CD8-positive, alpha-beta memory T cell (primary cell): ENCODE measurements around the gene ENDOV. TPM values are rescaled to one million over a fixed set of nuclear protein-coding genes. Genes with fewer than 3 reads are reported as not detected.

Experiments used
- CTCF ChIA-PET: fragments of 350-600 bp; sonication (Branson Sonifier 250); formaldehyde crosslinking; loops from one replicate; lab custom pipeline; 2021; ENCODE audit warnings: antibody characterized with exemption; lab: Charles Lee
- POLR2A ChIA-PET: fragments of 350-600 bp; sonication (Branson Sonifier 250); formaldehyde crosslinking; loops from one replicate; lab custom pipeline; 2021; ENCODE audit warnings: antibody characterized with exemption; lab: Charles Lee
- DNase-seq, 5 donors: peaks; one replicate each; pipeline versions ENCODE4 v3.0.0 to v3.0.0-alpha.2; 2020 to 2022; ENCODE audit warnings: mixed read lengths in 1 of 5
- H3K27ac ChIP-seq: one replicate; pipeline ENCODE4 v1.7.0; 2013; ENCODE audit warnings: low read depth, mild to moderate bottlenecking, low read length, moderate library complexity
- H3K27me3 ChIP-seq: 2 replicates; pipeline ENCODE4 v1.7.0; 2013; ENCODE audit warnings: low read length, mild to moderate bottlenecking; ENCODE audit not compliant: insufficient read depth, poor library complexity, severe bottlenecking
- H3K36me3 ChIP-seq: 2 replicates; pipeline ENCODE4 v1.7.0; 2013; ENCODE audit warnings: mild to moderate bottlenecking, low read length, moderate library complexity; ENCODE audit not compliant: insufficient read depth
- H3K4me1 ChIP-seq: 2 replicates; pipeline ENCODE4 v1.7.0; 2013; ENCODE audit warnings: mild to moderate bottlenecking, low read length, moderate library complexity; ENCODE audit not compliant: insufficient read depth
- H3K4me3 ChIP-seq: 2 replicates; pipeline ENCODE4 v1.7.0; 2013; ENCODE audit warnings: mild to moderate bottlenecking, low read length
- H3K9me3 ChIP-seq: 2 replicates; pipeline ENCODE4 v1.7.0; 2013; ENCODE audit warnings: mild to moderate bottlenecking, low read length
- H3K27ac Mint-ChIP-seq, 8 donors: one replicate each; pipeline ENCODE4 v1.8.0; 2020 to 2021; ENCODE audit warnings: mixed read lengths in 8 of 8, mild to moderate bottlenecking in 6 of 8, inconsistent platforms in 3 of 8, moderate library complexity in 3 of 8
- H3K27me3 Mint-ChIP-seq, 2 donors: one replicate each; pipeline ENCODE4 v1.8.0; 2020 to 2021; ENCODE audit warnings: mixed read lengths in 2 of 2, mild to moderate bottlenecking in 1 of 2, moderate library complexity in 1 of 2
- H3K36me3 Mint-ChIP-seq, 3 donors: one replicate each; pipeline ENCODE4 v1.8.0; 2020 to 2021; ENCODE audit warnings: mixed read lengths in 3 of 3, inconsistent platforms in 1 of 3, mild to moderate bottlenecking in 1 of 3
- H3K4me1 Mint-ChIP-seq, 3 donors: one replicate each; pipeline ENCODE4 v1.8.0; 2020 to 2021; ENCODE audit warnings: mixed read lengths in 3 of 3, inconsistent platforms in 1 of 3, mild to moderate bottlenecking in 1 of 3
- H3K4me3 Mint-ChIP-seq, 7 donors: one replicate each; pipeline ENCODE4 v1.8.0; 2020 to 2021; ENCODE audit warnings: mixed read lengths in 7 of 7, mild to moderate bottlenecking in 6 of 7, moderate library complexity in 4 of 7, inconsistent platforms in 2 of 7
- H3K9me3 Mint-ChIP-seq, 5 donors: one replicate each; pipeline ENCODE4 v1.8.0; 2020 to 2022; ENCODE audit warnings: mixed read lengths in 5 of 5, mild to moderate bottlenecking in 3 of 5, moderate library complexity in 2 of 5, inconsistent platforms in 1 of 5
- polyA plus RNA-seq: library from polyadenylated mRNA; unstranded; fragments of 300-500 nt; fragmentation: Illumina TruSeq; gene quantifications from one replicate; pipeline ENCODE4 v1.2.3, GENCODE V29; 2021
- total RNA-seq, 2 experiments: library from RNA; stranded (reverse); gene quantifications; one replicate each; pipeline ENCODE4 v1.2.3, GENCODE V29; 2021

Gene ENDOV
- total and polyA plus RNA-seq, 3 experiments from 2014 or later = 8.5 to 16.8 (median 12.4) TPM

- Histone ChIP-seq H3K27ac (no peak overlapping the region), H3K9me3 (no peaks in the 10 kb centered on the region), H3K36me3 (peaks cover 95% of the 10 kb centered on the region), H3K4me3 (no peak overlapping the region), H3K27me3 (no peaks in the 10 kb centered on the region), H3K4me1 (no peaks in the 10 kb centered on the region)
- peak overlapping the region in 1 of 7 donors; percentile 63 for H3K4me3 Mint-ChIP-seq
- no peaks in the 10 kb centered on the region for H3K27me3 Mint-ChIP-seq
- peak overlapping the region in 4 of 8 donors; percentile 17 to 47 (median 34) for H3K27ac Mint-ChIP-seq
- DNase-seq = no peak
- peaks cover 0 to 5% (median 0%) of the 10 kb centered on the region in 3 donors for H3K4me1 Mint-ChIP-seq
- no peaks in the 10 kb centered on the region for H3K9me3 Mint-ChIP-seq
- ChIA-PET CTCF (no interaction called here), POLR2A (no interaction called here)
- peaks cover 1 to 97% (median 31%) of the 10 kb centered on the region in 3 donors for H3K36me3 Mint-ChIP-seq
Observed at GRCh38 chr17:80389011-80389995, 25.7 kb upstream of the ENDOV start.

- H3K36me3 ChIP-seq = peaks cover 62% of the 10 kb centered on the region
- Mint-ChIP-seq H3K27ac (peak overlapping the region in 2 of 8 donors; percentile 33 to 51), H3K4me3 (peak overlapping the region in 1 of 7 donors; percentile 70), H3K4me1 (peaks cover 6 to 10% (median 7%) of the 10 kb centered on the region in 3 donors), H3K36me3 (peaks cover 0 to 75% (median 20%) of the 10 kb centered on the region in 3 donors), H3K9me3 (no peaks in the 10 kb centered on the region), H3K27me3 (peaks cover 0 to 3% of the 10 kb centered on the region in 2 donors)
- DNase-seq = no peak
- no peak overlapping the region for H3K4me3 ChIP-seq
- CTCF ChIA-PET = no interaction called here
- H3K27ac ChIP-seq = no peak overlapping the region
- H3K27me3 ChIP-seq = no peaks in the 10 kb centered on the region
- no peaks in the 10 kb centered on the region for H3K9me3 ChIP-seq
- H3K4me1 ChIP-seq = no peaks in the 10 kb centered on the region
- POLR2A ChIA-PET = no interaction called here
Observed at GRCh38 chr17:80393241-80393890, 21.6 kb upstream of the ENDOV start.

DNA sequence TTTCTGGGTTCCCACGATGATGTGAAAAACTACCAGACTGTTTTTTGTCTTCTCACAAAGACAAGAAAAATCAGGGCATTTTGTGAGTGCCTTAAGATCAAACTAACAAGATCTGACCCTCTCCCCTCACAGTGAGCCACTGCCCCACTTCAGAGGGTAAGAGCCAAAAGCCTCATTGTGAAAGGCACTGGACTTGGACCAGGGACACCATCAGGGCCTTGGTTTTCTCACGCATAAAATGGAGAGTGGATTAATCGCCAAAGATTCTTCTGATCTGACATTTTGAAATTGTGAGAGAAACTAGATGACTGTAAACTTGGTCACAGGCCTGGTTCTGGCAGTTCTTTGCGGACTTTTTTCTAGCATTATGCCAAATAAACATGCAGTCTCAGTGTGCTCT lies 21.0 kb upstream of the ENDOV start:
- no peak for DNase-seq
- Histone ChIP-seq H3K36me3 (peaks cover 56% of the 10 kb centered on the region), H3K4me3 (no peak overlapping the region), H3K27ac (no peak overlapping the region), H3K4me1 (no peaks in the 10 kb centered on the region), H3K27me3 (no peaks in the 10 kb centered on the region), H3K9me3 (no peaks in the 10 kb centered on the region)
- H3K27me3 Mint-ChIP-seq = peaks cover 0 to 3% of the 10 kb centered on the region in 2 donors
- H3K36me3 Mint-ChIP-seq = peaks cover 0 to 69% (median 20%) of the 10 kb centered on the region in 3 donors
- no peaks in the 10 kb centered on the region for H3K9me3 Mint-ChIP-seq
- H3K27ac Mint-ChIP-seq = peak overlapping the region in 2 of 8 donors; percentile 33 to 63
- ChIA-PET CTCF (no interaction called here), POLR2A (no interaction called here)
- peak overlapping the region in 1 of 7 donors; percentile 32 for H3K4me3 Mint-ChIP-seq
- H3K4me1 Mint-ChIP-seq = peaks cover 6 to 10% (median 7%) of the 10 kb centered on the region in 3 donors

DNA sequence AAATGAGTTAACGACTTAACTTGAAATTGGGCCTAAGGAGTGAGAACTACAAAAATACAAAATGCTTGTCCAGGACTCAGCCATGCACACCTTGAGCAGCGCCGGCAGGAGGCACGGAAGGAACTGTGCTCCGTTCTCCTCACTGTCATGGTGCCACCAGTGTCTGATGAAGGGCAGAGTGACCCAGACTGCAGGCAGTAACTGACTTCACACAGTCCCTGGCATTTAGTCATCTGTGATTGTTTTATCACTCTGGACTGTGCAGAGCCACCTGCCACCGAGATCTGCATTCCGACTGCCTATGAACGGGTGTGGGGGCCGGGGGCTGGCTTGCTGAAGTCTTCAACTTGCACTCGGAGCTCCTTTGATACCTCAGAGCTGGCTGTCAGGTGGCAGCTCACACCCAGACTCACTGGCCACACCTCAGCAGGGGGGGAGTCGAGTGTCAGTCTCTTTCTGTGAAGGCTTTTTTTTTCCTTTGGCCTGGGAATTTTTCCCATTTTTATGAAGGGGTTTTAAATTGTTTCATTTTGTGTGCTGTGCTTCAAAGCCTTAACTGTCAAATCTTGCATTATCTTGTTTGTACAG lies 20.2 kb upstream of the ENDOV start:
- H3K9me3 ChIP-seq = no peaks in the 10 kb centered on the region
- H3K4me1 Mint-ChIP-seq = peaks cover 5 to 10% (median 6%) of the 10 kb centered on the region in 3 donors
- no peak overlapping the region for H3K27ac ChIP-seq
- H3K9me3 Mint-ChIP-seq = no peaks in the 10 kb centered on the region
- no peak overlapping the region for H3K4me3 ChIP-seq
- H3K36me3 Mint-ChIP-seq = peaks cover 0 to 62% (median 16%) of the 10 kb centered on the region in 3 donors
- peaks cover 0 to 3% of the 10 kb centered on the region in 2 donors for H3K27me3 Mint-ChIP-seq
- no peak overlapping the region for H3K4me3 Mint-ChIP-seq
- H3K27me3 ChIP-seq = no peaks in the 10 kb centered on the region
- H3K27ac Mint-ChIP-seq = peak overlapping the region in 3 of 8 donors; percentile 20 to 87 (median 33)
- H3K36me3 ChIP-seq = peaks cover 48% of the 10 kb centered on the region
- no peak for DNase-seq
- CTCF ChIA-PET = interaction anchor here (1.2 kb wide), 1 partner anchor 198 kb away, joined by 3 read pairs; no protein-coding TSS in a partner anchor
- POLR2A ChIA-PET = interaction anchor here (0.7 kb wide), 1 partner anchor 199 kb away, joined by 3 read pairs; no protein-coding TSS in a partner anchor
- no peaks in the 10 kb centered on the region for H3K4me1 ChIP-seq

DNA sequence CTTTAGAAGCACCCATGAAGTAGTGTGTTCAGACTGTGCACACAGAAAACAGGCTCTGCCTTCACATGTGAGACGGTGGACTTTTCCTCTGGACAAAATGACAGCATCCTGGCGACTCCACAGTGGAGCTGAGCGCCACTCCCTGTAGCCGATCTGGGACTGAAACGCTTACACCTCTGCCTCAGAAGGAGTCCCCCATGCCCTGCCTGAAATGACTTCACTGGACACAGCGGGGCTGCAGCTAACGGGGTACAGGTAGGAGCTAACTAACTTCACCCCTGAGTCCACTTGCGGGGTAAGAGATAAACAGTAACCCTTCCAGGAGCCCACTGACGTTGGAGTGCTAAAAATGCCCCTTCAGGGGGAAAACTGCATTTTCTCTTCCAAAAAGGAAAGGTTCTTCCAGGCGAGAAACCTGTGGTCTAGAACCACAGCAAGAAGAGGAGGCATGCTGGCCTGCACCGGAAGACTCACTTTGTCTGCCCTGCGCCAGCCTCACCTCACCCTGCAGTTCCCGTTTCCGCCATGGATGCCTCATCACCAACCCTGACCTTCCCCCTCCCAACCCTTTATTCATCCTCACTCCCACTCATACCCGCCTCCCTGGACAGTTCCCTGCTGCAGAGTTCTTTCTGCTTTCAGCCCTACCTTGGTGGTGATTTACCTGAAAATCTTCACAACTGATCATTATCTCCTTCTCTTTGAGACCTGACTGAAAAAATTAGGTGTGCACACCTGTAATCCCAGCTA lies 19.4 kb upstream of the ENDOV start:
- ChIA-PET POLR2A (interaction anchor here (0.7 kb wide), 1 partner anchor 200 kb away, joined by 3 read pairs; no protein-coding TSS in a partner anchor), CTCF (interaction anchor here (1.2 kb wide), 1 partner anchor 199 kb away, joined by 3 read pairs; no protein-coding TSS in a partner anchor)
- no peaks in the 10 kb centered on the region for H3K9me3 ChIP-seq
- H3K4me1 Mint-ChIP-seq = peaks cover 5 to 10% (median 6%) of the 10 kb centered on the region in 3 donors
- no peaks in the 10 kb centered on the region for H3K9me3 Mint-ChIP-seq
- DNase-seq = no peak
- peak overlapping the region in 6 of 8 donors; percentile 33 to 82 (median 46) for H3K27ac Mint-ChIP-seq
- H3K27me3 Mint-ChIP-seq = peaks cover 0 to 3% of the 10 kb centered on the region in 2 donors
- no peak overlapping the region for H3K4me3 Mint-ChIP-seq
- H3K36me3 ChIP-seq = peaks cover 40% of the 10 kb centered on the region
- H3K4me3 ChIP-seq = no peak overlapping the region
- H3K4me1 ChIP-seq = no peaks in the 10 kb centered on the region
- H3K27me3 ChIP-seq = no peaks in the 10 kb centered on the region
- H3K27ac ChIP-seq = no peak overlapping the region
- peaks cover 0 to 53% (median 10%) of the 10 kb centered on the region in 3 donors for H3K36me3 Mint-ChIP-seq

DNA sequence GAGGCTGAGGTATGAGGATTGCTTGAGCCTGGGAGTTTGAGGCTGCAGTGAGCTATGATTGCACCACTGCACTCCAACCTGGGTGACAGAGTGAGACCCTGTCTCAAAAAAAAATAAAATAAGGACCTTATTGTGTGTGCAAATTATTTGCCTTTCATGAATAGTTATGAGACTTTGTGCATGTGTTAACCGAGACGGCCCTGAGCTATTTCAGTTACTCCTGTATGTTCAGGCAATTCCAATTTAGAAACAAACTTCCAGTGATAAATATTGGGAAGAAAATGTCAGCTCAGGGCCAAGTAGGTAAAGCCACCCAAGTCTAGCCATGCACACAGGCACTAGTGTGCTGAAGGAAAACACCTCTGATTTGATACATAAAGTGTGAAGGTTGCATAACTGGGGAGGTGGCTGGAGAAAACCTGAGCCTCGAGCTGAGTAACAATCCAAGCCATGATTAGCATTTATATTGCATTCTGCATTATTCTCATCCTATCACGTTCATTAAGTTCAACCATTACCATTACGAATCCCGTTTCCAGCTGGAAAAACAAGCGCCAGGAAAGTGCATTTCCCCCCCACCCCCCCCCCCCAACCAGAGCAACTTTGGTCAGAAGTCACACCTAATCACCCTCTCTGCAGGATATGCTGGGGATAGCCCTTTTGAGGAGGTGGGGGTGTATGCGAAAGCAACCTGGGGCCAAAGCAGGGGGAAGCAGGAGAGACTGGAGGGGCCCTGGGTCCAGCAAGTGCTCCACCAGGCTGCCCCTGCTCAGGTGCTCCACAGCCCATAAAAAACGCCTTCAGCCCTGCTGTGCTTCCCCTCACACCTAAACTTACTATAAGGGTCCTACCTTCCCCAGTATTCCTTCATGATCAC lies 18.6 kb upstream of the ENDOV start:
- Mint-ChIP-seq H3K36me3 (peaks cover 0 to 46% (median 10%) of the 10 kb centered on the region in 3 donors), H3K9me3 (no peaks in the 10 kb centered on the region), H3K4me3 (no peak overlapping the region), H3K27ac (peak overlapping the region in 6 of 8 donors; percentile 5 to 91 (median 68)), H3K27me3 (peaks cover 0 to 3% of the 10 kb centered on the region in 2 donors), H3K4me1 (peaks cover 5 to 10% (median 6%) of the 10 kb centered on the region in 3 donors)
- Histone ChIP-seq H3K4me3 (no peak overlapping the region), H3K27ac (no peak overlapping the region), H3K4me1 (no peaks in the 10 kb centered on the region), H3K36me3 (peaks cover 33% of the 10 kb centered on the region), H3K27me3 (no peaks in the 10 kb centered on the region), H3K9me3 (no peaks in the 10 kb centered on the region)
- POLR2A ChIA-PET = no interaction called here
- DNase-seq = no peak
- CTCF ChIA-PET = no interaction called here
